ENCODE results near the gene LORICRIN.

Gene LORICRIN

GRCh38 chr1:153248176-153248879 lies 11.2 kb upstream of the LORICRIN start:
- DNase-seq (ENCODE audit: low read depth in 2 of 2), result no peak

- DNase-seq (ENCODE audit: low read depth in 2 of 2), result no peak
Observed at GRCh38 chr1:153250166-153250565, 9.3 kb upstream of the LORICRIN start.

GRCh38 chr1:153251087-153251486 lies 8.4 kb upstream of the LORICRIN start:
- DNase-seq (ENCODE audit: low read depth in 2 of 2), result no peak

- DNase-seq (ENCODE audit: low read depth in 2 of 2), result no peak
Observed at GRCh38 chr1:153251562-153251961, 7.9 kb upstream of the LORICRIN start.

- no peak for DNase-seq (ENCODE audit: low read depth in 2 of 2)
Observed at GRCh38 chr1:153251988-153252387, 7.5 kb upstream of the LORICRIN start.

GRCh38 chr1:153253076-153253475 lies 6.4 kb upstream of the LORICRIN start:
- no peak for DNase-seq (ENCODE audit: low read depth in 2 of 2)

- no peak for DNase-seq (ENCODE audit: low read depth in 2 of 2)
Observed at GRCh38 chr1:153253693-153254092, 5.8 kb upstream of the LORICRIN start.

- DNase-seq (ENCODE audit: low read depth in 2 of 2), result no peak
Observed at GRCh38 chr1:153260585-153261280, 1.2 kb downstream of the LORICRIN start.

GRCh38 chr1:153261281-153262069 lies 2.0 kb downstream of the LORICRIN start:
- no peak for DNase-seq (ENCODE audit: low read depth in 2 of 2)

GRCh38 chr1:153262070-153262366 lies 2.5 kb downstream of the LORICRIN start:
- no peak for DNase-seq (ENCODE audit: low read depth in 2 of 2)

GRCh38 chr1:153262462-153263157 lies 3.1 kb downstream of the LORICRIN start:
- DNase-seq (ENCODE audit: low read depth in 2 of 2), result no peak

- no peak for DNase-seq (ENCODE audit: low read depth in 2 of 2)
Observed at GRCh38 chr1:153265457-153265856, 6.0 kb downstream of the LORICRIN start.

GRCh38 chr1:153271711-153272110 lies 12.2 kb downstream of the LORICRIN start:
- DNase-seq (ENCODE audit: low read depth in 2 of 2), result no peak

- DNase-seq (ENCODE audit: low read depth in 2 of 2), result no peak
Observed at GRCh38 chr1:153272186-153272585, 12.7 kb downstream of the LORICRIN start.

- DNase-seq (ENCODE audit: low read depth in 2 of 2), result no peak
Observed at GRCh38 chr1:153277852-153278251, 18.4 kb downstream of the LORICRIN start.

- DNase-seq (ENCODE audit: low read depth in 2 of 2), result no peak
Observed at GRCh38 chr1:153288634-153289275, 29.3 kb downstream of the LORICRIN start.

- DNase-seq (ENCODE audit: low read depth in 2 of 2), result no peak
Observed at GRCh38 chr1:153291514-153291913, 32.0 kb downstream of the LORICRIN start.

GRCh38 chr1:153292185-153292584 lies 32.7 kb downstream of the LORICRIN start:
- DNase-seq (ENCODE audit: low read depth in 2 of 2), result no peak

GRCh38 chr1:153292740-153293479 lies 33.4 kb downstream of the LORICRIN start:
- no peak for DNase-seq (ENCODE audit: low read depth in 2 of 2)

- DNase-seq (ENCODE audit: low read depth in 2 of 2), result no peak
Observed at GRCh38 chr1:153293480-153293775, 33.9 kb downstream of the LORICRIN start.

GRCh38 chr1:153293851-153294250 lies 34.4 kb downstream of the LORICRIN start:
- no peak for DNase-seq (ENCODE audit: low read depth in 2 of 2)
